GM19193 (cell line): ENCODE data around the gene TGM5.

ENCODE experiments used
- POLR2A ChIP-seq: IDR thresholded peaks from 4 replicates; pipeline ENCODE4 v1.6.1; 2011; ENCODE audit not compliant: insufficient read depth, insufficient read length; ENCODE audit errors: extremely low read depth

TGM5 gene

DNA sequence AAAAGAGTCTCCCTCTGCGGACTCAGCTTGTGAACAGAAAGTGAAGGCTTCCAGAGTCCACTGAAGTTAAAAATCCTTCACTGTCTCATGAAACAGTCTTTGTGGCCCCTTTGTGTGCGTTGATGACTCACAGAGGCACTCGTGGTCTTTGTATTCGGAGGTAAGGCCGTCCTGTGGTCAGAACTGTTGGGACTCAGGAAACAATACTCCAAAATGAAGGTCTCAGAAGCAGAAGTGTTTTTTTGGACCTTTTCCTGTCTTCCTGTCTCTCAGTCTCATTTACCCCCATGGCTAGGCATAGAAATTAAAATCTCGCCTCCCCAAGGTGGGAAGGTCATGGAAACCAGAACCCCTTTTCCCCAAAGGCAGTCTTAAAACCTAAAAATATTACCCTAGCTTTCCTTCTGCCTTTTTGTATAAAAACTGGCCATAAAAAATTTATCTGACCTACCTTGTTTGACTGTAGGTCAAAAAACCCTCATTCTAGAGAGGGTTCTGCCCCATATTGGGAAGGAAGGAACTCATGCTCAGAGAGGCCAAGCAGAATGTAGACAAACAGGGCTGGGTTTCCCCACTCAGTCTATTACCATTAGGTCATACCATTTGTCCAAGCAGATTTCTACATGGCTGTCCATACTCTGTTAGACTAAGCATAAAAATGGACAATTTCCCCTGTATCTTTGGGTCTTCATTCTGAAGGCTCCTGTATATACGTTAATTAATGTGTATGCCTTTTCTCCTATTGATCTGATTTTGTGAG, 26.8 kb downstream of the TGM5 start:
- no peak for TF ChIP-seq POLR2A

DNA sequence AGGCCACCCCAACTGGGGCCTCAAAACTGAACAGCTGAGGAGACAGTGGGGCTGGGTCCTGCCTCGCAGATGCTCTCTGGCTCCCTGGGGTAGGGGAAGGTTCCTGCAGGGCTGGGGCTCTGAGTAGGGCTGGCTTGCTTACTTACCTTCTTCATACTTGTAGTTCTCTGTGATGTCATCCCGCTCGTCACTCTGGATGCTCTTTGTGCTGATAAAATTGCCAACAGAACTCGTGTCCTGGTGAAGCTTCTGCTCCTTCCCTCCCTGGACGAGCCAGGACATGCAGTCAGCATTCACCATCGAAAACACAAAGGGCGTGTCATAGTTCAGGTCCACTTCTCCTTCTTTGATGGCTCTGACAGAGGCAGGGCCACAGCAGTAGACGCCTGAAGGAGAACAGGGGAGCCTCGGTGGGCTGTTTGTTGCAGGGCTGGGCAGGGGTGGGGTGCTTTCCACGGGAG, 28.0 kb downstream of the TGM5 start:
- TF ChIP-seq POLR2A: no peak

DNA sequence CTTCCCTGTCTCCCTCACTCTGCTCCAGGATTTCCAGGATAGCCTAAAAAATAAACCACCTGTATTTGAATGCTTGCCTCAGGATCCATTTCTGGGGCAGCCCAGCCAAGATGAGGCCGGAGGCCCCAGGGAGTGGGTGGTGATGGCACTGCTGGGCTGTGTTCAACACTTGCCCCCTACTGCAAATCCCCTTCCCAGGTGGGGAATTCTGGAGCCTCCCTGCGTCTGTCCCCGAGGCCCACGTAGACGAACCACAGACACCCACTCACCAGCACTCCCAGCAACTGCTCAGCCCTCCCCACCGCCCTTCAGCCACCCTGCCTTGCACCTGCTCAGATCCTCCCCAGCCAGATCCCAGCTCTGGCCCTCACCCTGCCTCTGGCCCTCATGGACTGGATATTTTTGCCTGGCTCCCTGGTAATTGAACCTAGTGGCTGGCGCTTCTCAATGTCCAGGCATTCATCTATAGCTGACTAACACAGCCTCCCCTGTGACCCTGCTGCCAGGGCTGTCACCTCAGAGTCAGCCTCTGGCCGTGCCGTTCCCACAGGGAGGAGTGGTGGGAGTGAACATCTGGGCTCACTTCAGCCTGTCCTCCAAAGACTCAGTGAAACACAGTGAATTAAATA, 28.8 kb downstream of the TGM5 start:
- no peak for TF ChIP-seq POLR2A

DNA sequence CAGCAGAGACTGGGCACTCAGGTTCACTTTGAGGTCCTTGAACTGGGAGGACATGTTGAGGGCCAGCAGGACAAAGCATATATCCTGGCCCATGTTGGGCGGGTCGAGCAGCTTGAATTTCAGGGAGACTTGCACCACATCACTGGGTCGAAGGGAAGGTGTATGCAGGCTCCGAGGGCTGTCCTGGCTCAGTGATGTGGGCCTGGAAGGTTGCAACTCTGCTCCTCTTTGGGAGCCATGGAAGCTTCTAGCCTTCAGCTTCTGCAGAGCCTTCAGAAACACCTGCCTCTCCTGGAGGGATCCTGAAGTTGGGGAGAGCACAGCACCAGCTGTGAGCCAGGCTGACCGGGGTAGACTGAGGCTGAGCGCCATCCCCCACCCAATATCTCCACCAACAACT, 31.2 kb downstream of the TGM5 start:
- TF ChIP-seq POLR2A: no peak

DNA sequence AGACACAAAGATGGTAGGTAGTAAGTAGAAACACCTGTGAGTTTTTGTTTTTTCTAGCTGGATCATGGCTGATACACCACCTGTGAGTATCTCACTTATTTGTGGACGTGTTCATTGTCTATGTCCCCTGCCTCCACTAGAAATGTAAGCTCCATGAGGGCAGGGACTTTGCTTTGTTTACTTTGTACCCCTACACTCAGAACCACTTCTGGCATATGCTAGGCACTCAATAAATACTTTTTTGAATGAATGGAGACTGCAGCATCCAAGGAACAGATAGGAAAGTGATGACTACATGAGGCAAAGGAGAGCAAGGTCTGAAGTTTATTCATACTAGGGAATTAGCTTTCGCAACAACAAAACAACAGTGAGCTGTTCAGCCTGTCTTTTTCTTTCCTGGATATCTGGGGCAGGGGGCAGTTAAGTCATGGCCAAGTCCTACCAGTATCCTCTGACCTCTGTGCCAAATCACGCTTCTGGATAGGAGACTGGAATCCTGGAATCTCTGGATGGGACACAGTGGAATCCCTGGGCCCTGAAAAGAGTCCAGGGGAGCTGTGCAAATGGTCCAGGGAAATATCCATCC, 34.3 kb downstream of the TGM5 start:
- TF ChIP-seq POLR2A: no peak

DNA sequence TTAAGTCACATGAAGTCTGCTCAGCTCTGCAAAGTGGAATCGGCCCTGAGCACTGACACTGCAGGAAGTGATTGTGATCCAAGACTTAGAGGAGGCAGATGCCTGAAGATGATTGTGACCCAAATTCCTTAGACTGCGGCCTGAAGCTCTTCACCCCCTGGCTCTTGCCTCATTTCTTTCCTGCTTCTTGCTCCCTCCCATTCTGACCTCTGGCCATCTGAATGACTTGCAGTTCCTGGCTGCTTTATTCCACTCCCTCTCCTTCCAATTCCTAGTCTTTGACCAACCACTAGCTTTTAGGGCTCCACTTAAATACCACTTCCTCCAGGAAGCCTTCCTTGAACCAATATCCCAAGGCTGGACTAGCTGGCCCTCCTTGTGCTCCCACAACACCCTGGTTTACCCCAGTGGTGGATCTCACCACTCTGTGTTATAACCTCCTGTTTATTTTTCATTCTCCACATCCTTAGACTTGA, 36.0 kb downstream of the TGM5 start:
- no peak for TF ChIP-seq POLR2A

DNA sequence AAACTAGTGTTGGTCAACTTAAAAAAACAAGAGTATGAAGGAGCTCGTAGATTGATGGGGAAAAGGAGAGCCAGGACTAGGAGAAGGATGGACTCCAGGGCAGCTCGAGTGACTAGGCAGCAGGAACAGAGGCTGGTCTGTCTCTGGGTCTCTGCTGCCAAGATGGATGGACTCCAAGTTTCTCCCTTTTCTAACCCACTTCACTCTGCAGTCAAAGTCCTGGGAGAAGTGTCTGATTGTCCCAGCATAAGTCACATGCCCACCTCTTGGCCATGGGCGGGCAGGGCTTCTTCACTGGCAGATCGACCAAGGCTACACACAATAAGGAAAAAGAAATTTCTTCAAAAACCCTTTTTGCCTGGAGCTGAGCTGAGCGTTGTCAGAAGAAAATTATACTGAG, 36.8 kb downstream of the TGM5 start:
- TF ChIP-seq POLR2A: no peak

DNA sequence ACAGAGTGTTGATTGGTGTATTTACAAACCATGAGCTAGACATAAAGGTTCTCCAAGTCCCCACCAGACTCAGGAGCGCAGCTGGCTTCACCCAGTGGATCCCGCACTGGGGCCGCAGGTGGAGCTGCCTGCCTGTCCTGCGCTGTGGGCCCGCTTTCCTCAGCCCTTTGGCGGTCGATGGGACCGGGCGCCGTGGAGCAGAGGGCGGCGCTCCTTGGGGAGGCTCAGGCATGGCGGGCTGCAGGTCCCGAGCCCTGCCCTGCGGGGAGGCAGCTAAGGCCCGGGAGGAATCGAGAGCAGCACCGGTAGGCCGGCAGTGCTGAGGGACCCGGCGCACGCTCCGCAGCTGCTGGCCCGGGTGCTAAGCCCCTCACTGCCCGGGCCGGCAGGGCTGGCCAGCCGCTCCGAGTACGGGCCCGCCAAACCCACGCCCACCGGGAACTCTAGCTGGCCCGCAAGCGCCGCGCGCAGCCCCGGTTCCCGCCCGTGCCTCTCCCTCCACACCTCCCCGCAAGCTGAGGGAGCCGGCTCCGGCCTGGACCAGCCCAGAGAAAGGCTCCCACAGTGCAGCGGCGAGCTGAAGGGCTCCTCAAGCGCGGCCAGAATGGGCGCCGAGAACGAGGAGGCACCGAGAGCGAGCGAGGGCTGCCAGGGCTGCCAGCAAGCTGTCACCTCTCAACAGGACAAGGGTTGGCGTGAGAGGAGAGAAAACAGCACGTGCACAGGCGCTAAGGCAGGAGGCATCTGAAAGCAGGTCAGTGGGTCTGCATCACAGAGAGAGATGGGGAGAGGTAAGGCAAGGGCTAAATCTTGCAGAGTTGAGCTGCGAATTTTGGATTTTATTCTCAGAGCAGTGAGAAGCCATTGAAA, 40.1 kb downstream of the TGM5 start:
- no peak for TF ChIP-seq POLR2A

DNA sequence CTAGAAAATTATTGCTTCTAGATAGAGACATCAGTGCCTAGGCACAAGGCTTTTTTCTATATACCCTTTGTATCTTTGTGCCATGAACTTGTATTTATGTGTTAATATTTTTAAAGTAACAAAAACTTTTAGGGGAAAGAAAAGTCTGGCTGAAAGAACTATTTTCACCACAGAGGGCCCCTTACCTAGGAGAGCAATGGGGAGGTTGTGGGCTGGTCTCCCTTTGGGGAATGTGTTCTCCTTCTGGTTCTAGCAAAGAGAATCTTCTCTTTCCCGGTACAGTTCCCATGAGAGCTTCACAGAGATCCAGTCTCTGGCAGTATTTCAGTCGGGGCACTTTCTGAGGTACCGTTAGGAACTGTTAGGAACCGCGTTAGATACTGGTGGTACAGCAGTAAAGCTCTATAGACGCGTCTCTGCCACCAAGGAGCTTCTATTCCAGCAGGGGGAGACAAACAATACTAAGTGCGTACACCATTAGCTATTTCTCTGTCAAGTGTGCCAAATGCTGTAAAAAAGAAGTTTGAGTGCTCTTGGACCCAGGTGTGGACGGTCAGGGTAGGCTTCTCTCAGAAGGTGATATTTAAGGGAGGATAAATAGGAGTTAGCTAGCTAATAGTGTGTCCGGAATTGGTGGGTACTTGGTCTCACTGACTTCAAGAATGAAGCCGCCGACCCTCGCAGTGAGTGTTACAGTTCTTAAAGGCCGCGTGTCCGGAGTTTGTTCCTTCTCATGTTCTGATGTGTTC, 41.4 kb downstream of the TGM5 start:
- TF ChIP-seq POLR2A: no peak

DNA sequence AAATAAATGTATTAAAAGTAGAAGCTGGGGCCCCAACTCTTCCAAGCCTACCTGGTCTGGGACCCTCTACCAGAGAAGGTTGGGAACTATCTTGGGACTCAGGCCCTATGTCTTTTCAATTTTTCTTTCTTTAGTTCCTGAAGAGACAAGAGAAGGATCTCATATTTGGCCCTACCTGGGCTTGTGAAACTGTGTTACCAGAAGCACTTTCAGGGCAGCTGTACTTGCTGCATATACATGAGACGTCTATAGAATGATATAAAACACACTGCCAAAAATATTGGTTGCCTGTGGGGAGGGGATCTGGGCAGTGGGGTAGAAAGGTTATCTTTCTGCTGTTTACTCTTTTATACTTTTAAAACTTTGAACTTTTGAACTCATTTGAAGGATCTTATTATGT, 45.3 kb downstream of the TGM5 start:
- no peak for TF ChIP-seq POLR2A

DNA sequence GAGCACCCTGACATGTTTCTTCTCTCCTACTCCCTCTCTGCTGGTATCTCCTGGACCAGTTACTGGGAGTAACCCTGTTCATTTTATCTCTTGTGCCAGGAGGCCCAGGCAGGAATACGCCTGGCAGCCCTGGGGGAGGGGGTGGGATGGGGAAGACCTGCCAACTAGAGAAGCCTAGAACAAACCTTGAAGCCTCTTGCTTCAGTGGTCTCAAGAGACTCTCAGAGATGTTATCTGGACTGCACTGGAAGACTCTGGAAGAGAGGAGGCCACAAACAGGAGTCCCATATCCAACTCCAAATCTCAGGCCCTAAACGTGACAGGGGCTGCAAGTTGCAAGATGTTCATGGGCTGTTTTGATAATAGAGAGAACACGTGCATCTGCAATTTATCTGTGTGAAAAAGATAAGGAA, 45.7 kb downstream of the TGM5 start, which contains the start of gene EPB42:
EPB42 (minus strand) TSS at position 28 of the 413 bp plus-strand sequence. CDS start 193 bp downstream, outside the sequence.
- no peak for TF ChIP-seq POLR2A

DNA sequence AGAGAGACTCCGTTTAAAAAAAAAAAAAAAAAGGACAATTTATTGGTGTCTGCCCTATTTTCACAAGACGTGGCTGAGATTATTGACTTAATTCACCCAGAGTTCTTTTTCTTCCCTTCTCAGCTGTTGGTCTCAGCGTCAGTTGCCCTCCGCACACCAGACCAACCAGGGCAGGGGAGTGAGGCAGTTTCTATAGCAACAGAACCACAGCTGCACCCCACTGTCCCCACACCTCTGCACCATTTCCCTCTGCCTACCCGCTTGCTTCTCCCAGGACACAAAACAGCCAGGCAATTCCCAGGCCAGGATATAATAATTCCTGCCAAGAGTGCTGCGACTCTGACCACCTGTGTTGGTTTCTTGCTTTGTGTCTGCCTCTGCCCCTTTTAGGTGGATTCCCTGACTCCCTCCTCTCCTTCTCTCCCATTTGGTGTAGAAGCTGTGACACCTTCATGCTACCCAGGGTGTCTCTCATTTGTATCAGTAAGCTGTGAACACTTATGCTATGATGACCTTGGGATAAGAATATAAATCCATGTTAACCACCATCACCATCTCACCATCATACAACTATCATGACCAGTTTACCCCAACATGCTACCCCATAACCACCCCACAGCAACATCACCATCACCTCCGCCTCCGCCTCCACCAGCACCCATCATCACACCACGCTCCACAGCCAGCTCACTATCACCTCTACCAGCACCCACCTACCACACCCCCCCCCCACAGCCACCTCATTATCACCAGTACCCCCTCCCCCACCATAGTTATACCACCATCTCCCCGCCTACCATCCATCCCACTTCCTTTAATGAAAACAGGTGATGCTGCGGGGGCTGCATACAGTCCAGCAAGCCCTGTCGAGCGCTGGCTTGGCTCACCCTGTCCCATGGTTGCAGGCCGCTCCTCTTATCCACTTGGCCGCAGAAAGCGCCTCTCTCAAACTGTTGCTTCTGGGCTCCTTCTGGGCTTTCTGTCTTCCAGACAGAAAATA, 46.5 kb downstream of the TGM5 start:
- TF ChIP-seq POLR2A: no peak

DNA sequence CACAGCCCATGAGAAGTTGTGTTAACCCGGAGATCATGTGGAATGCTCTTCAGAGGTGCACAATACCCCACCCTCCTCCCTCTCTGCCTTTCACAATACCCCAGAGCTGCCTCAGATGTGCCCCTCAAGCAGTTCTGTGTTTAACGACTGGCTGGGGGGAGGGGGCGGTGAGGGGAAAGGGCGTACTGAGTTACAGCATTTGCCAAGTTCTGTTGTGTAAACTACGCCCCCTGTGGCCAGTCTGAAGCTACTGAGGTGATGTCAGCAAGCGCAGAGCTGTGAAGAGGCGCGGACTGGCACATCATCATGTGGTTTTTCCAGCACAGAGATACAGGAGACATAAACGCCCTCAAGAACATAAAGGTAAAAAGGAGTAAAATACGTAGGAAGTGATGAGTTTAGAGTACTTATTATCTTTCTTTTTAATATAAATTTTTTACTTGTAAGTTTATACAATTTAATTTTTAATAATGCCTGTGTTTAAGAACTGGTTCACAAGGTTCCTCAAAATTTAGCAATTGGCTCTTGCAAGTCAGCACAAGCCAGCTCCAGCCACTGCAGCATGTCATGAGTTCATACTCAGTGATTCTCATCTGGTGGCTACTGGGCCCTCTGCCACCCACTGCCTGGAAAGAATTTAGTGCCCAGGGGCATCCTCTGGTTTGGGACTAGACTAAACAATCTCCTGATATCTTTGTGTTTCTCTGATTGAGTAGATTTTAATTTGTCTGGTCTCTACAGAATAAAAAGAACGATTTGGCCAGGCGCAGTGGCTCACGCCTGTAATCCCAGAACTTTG, 47.6 kb downstream of the TGM5 start:
- TF ChIP-seq POLR2A: no peak

DNA sequence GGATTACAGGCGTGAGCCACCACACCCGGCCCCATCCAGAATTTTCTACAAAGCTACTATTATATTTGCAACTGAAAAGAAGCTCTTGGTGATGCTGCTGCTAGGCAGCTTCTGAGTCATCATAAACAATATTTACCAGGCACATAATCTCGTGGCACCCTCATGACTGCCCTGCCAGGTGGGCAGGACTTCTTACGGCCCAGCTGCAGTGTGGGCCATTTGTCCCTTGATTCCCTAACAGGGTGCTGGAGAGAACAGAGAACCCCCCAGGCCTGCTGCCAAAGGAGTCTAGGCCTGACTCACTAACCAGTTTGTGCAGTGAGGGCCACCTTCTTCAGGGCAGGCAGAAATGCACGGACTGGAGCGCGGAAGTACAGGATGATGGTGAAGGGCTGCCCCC, 50.8 kb downstream of the TGM5 start:
- TF ChIP-seq POLR2A: no peak
